AG04449 (cell line): ENCODE data around the gene ENG.
A peak's percentile ranks its signal among the peaks of the same experiment; 100 is the strongest.

ENCODE experiments used
- CTCF ChIA-PET: fragments of 350-600 bp; formaldehyde crosslinking; extraction: SDS; loops from one replicate; lab custom pipeline; 2021; ENCODE audit warnings: antibody characterized with exemption; lab: Yijun Ruan, JAX
- POLR2A ChIA-PET: fragments of 400-600, 350-600 bp; formaldehyde crosslinking; extraction: SDS; loops from one replicate; lab custom pipeline; 2020; ENCODE audit warnings: antibody characterized with exemption, inconsistent platforms; lab: Yijun Ruan, JAX
- DNase-seq: peaks from one replicate; pipeline ENCODE4 v3.0.0-alpha.2; 2010; ENCODE audit warnings: low read depth, low spot score
- H3K4me3 ChIP-seq: 2 replicates; pipeline ENCODE4 v1.5.1; 2011; ENCODE audit warnings: low read depth, mild to moderate bottlenecking, control low read depth, low read length
- CTCF ChIP-seq: IDR thresholded peaks from one replicate; pipeline ENCODE4 v1.5.1; 2011; ENCODE audit warnings: mild to moderate bottlenecking, moderate library complexity, low read length, control low read depth, inconsistent platforms; ENCODE audit not compliant: insufficient read depth; ENCODE audit errors: missing control alignments

The ENG gene

GRCh38 chr9:127789179-127789578 is 65.3 kb downstream of the ENG start:
- no peak for TF ChIP-seq CTCF
- no peak overlapping the region for H3K4me3 ChIP-seq
- ChIA-PET POLR2A (no interaction called here), CTCF (interaction anchor here (1.1 to 10.9 kb wide), 3 partner anchors 54 to 132 kb away, joined by 7 to 76 read pairs (median 69); partner anchors contain the start of gene TOR2A)
- no peak for DNase-seq

- POLR2A ChIA-PET = no interaction called here
- no peak for DNase-seq
- TF ChIP-seq CTCF = no peak
- no peak overlapping the region for H3K4me3 ChIP-seq
- CTCF ChIA-PET = interaction anchor here (1.3 to 10.9 kb wide), 8 partner anchors 8 to 133 kb away, joined by 3 to 76 read pairs (median 12); partner anchors contain the start of genes ST6GALNAC4 and TOR2A
Observed at GRCh38 chr9:127788337-127789011, 66.0 kb downstream of the ENG start.

- H3K4me3 ChIP-seq = peak overlapping the region; percentile 88
- TF ChIP-seq CTCF = peak; percentile 31
- POLR2A ChIA-PET = interaction anchor here (0.6 kb wide), 1 partner anchor 46 kb away, joined by 3 read pairs; no protein-coding TSS in a partner anchor
- CTCF ChIA-PET = interaction anchor here (0.7 to 10.9 kb wide), 11 partner anchors 10 to 200 kb away, joined by 3 to 76 read pairs (median 8); partner anchors contain the start of genes FPGS, ST6GALNAC4 and TOR2A
- DNase-seq = no peak
Observed at GRCh38 chr9:127786773-127787104, 67.7 kb downstream of the ENG start.

GRCh38 chr9:127785933-127786772 is 68.3 kb downstream of the ENG start, which contains the start of gene CDK9:
TSS of gene CDK9 (plus strand) at chr9:127786034. CDS start at chr9:127786149, 115 bp downstream.
- POLR2A ChIA-PET = interaction anchor here (0.6 to 1.3 kb wide), 8 partner anchors 15 to 335 kb away, joined by 3 to 9 read pairs (median 3); partner anchors contain the start of gene LRSAM1
- CTCF ChIA-PET = interaction anchor here (0.7 to 10.9 kb wide), 20 partner anchors 11 to 282 kb away, joined by 3 to 93 read pairs (median 9); partner anchors contain the start of genes FPGS, ST6GALNAC4, STXBP1 and TOR2A
- TF ChIP-seq CTCF = peak; percentile 2
- DNase-seq = no peak
- peak within 1 kb of the TSS; percentile 88 for H3K4me3 ChIP-seq

GRCh38 chr9:127785023-127785932 is 69.2 kb downstream of the ENG start:
- CTCF ChIA-PET = interaction anchor here (0.5 to 10.9 kb wide), 35 partner anchors 12 to 281 kb away, joined by 3 to 93 read pairs (median 4); partner anchors contain the start of genes FPGS, PTRH1, ST6GALNAC4 and STXBP1
- POLR2A ChIA-PET = interaction anchor here (0.6 to 1.3 kb wide), 8 partner anchors 14 to 334 kb away, joined by 3 to 9 read pairs (median 3); partner anchors contain the start of gene LRSAM1
- peak overlapping the region; percentile 88 for H3K4me3 ChIP-seq
- peak; percentile 87 for TF ChIP-seq CTCF
- DNase-seq = no peak
